CD4-positive, alpha-beta memory T cell (primary cell): ENCODE measurements around the gene ELP5. TPM values are rescaled to one million over a fixed set of nuclear protein-coding genes. Genes with fewer than 3 reads are reported as not detected.
A peak's percentile ranks its signal among the peaks of the same experiment; 100 is the strongest.

Experiments used
- CTCF ChIA-PET: fragments of 350-600 bp; sonication (Branson Sonifier 250); formaldehyde crosslinking; loops from one replicate; lab custom pipeline; 2021; ENCODE audit warnings: inconsistent platforms; ENCODE audit not compliant: partially characterized antibody; lab: Charles Lee
- POLR2A ChIA-PET: fragments of 350-600 bp; sonication (Branson Sonifier 250); formaldehyde crosslinking; loops from one replicate; lab custom pipeline; 2021; ENCODE audit not compliant: partially characterized antibody; lab: Charles Lee
- DNase-seq, 5 donors: peaks; one replicate each; pipeline versions ENCODE4 v3.0.0 to v3.0.0-alpha.2; 2020 to 2022; ENCODE audit warnings: mixed read lengths in 1 of 5
- H3K27ac ChIP-seq: one replicate; pipeline ENCODE4 v1.7.0; 2013; ENCODE audit warnings: low read depth, low read length
- H3K27me3 ChIP-seq: 2 replicates; pipeline ENCODE4 v1.7.0; 2013; ENCODE audit warnings: mild to moderate bottlenecking, low read length, moderate library complexity; ENCODE audit not compliant: insufficient read depth
- H3K36me3 ChIP-seq: 2 replicates; pipeline ENCODE4 v1.7.0; 2013; ENCODE audit warnings: mild to moderate bottlenecking, low read length, moderate library complexity; ENCODE audit not compliant: insufficient read depth
- H3K4me1 ChIP-seq: 2 replicates; pipeline ENCODE4 v1.7.0; 2013; ENCODE audit warnings: mild to moderate bottlenecking, low read length, moderate library complexity; ENCODE audit not compliant: insufficient read depth
- H3K4me3 ChIP-seq, 2 donors: one replicate each; pipeline ENCODE4 v1.7.0; 2013; ENCODE audit warnings: low read length in 2 of 2, mild to moderate bottlenecking in 1 of 2
- H3K9me3 ChIP-seq, 2 donors: one replicate each; pipeline ENCODE4 v1.7.0; 2013; ENCODE audit warnings: low read length in 2 of 2, control low read depth in 1 of 2; ENCODE audit not compliant: control insufficient read depth in 1 of 2
- H3K27ac Mint-ChIP-seq, 7 donors: one replicate each; pipeline ENCODE4 v1.8.0; 2020 to 2021; ENCODE audit warnings: mixed read lengths in 7 of 7, mild to moderate bottlenecking in 6 of 7, inconsistent platforms in 3 of 7, moderate library complexity in 3 of 7
- H3K27me3 Mint-ChIP-seq, 2 donors: one replicate each; pipeline ENCODE4 v1.8.0; 2020 to 2021; ENCODE audit warnings: mixed read lengths in 2 of 2
- H3K36me3 Mint-ChIP-seq, 2 donors: one replicate each; pipeline ENCODE4 v1.8.0; 2020 to 2021; ENCODE audit warnings: mixed read lengths in 2 of 2, inconsistent platforms in 1 of 2, mild to moderate bottlenecking in 1 of 2
- H3K4me1 Mint-ChIP-seq, 4 donors: one replicate each; pipeline ENCODE4 v1.8.0; 2020 to 2021; ENCODE audit warnings: mixed read lengths in 4 of 4, mild to moderate bottlenecking in 1 of 4
- H3K4me3 Mint-ChIP-seq, 8 donors: one replicate each; pipeline ENCODE4 v1.8.0; 2020 to 2021; ENCODE audit warnings: mixed read lengths in 8 of 8, mild to moderate bottlenecking in 7 of 8, moderate library complexity in 6 of 8, inconsistent platforms in 3 of 8
- H3K9me3 Mint-ChIP-seq, 8 donors: one replicate each; pipeline ENCODE4 v1.8.0; 2020 to 2021; ENCODE audit warnings: mixed read lengths in 8 of 8, mild to moderate bottlenecking in 5 of 8, inconsistent platforms in 3 of 8, moderate library complexity in 1 of 8
- intact Hi-C: fragments of 100-400 bp; cut with micrococcal nuclease; formaldehyde crosslinking; loops from one replicate; pipeline ENCODE4 v1.15.1; 2023
- polyA plus RNA-seq, 2 donors: library from polyadenylated mRNA; unstranded; fragments of 300-500 nt; fragmentation: Illumina TruSeq; gene quantifications; one replicate each; pipeline ENCODE4 v1.2.3, GENCODE V29; 2021
- total RNA-seq, 2 experiments: library from RNA; stranded (reverse); gene quantifications; one replicate each; pipeline ENCODE4 v1.2.3, GENCODE V29; 2021

Gene ELP5
- total and polyA plus RNA-seq, 4 experiments from 2014 or later, result 29.8 to 71.3 (median 49.4) TPM

- Histone ChIP-seq H3K36me3 (no peaks in the 10 kb centered on the region), H3K9me3 (no peaks in the 10 kb centered on the region), H3K27ac (peak within 1 kb of the TSS; percentile 41), H3K4me3 (peak within 1 kb of the TSS; percentile 23 to 58), H3K27me3 (peaks cover 10% of the 10 kb centered on the region), H3K4me1 (peaks cover 25% of the 10 kb centered on the region)
- H3K4me3 Mint-ChIP-seq, result peak within 1 kb of the TSS; percentile 77 to 90 (median 82)
- peak within 1 kb of the TSS; percentile 36 to 84 (median 66) for H3K27ac Mint-ChIP-seq
- ChIA-PET POLR2A (interaction anchor here (0.7 to 3.6 kb wide), 13 partner anchors 15 to 405 kb away, joined by 3 to 15 read pairs (median 3); partner anchors contain the start of genes ACAP1, CLDN7 and TMEM102), CTCF (interaction anchor here (0.7 to 2.8 kb wide), 11 partner anchors 10 to 279 kb away, joined by 3 to 26 read pairs (median 3); no protein-coding TSS in a partner anchor)
- peaks cover 4 to 28% (median 18%) of the 10 kb centered on the region in 4 donors for H3K4me1 Mint-ChIP-seq
- DNase-seq, result peak; percentile 67 to 81 (median 69)
- H3K36me3 Mint-ChIP-seq, result no peaks in the 10 kb centered on the region
- peaks cover 17 to 23% of the 10 kb centered on the region in 2 donors for H3K27me3 Mint-ChIP-seq
- intact Hi-C loops, result loop anchor here (2.0 to 5.0 kb wide), 2 partner anchors 61 to 234 kb away; no protein-coding TSS in a partner anchor
- no peaks in the 10 kb centered on the region for H3K9me3 Mint-ChIP-seq
These were observed 29.3 kb downstream of the ELP5 start, which contains the start of gene SLC2A4 for GRCh38 chr17:7281074-7281952. Gene SLC2A4, plus strand, starts transcription at chr17:7281718. Its CDS starts 217 bp downstream, at chr17:7281935.

GRCh38 chr17:7281953-7282751 lies 30.1 kb downstream of the ELP5 start:
- DNase-seq, result no peak
- Histone ChIP-seq H3K27me3 (peaks cover 10% of the 10 kb centered on the region), H3K36me3 (no peaks in the 10 kb centered on the region), H3K9me3 (no peaks in the 10 kb centered on the region), H3K4me1 (peaks cover 25% of the 10 kb centered on the region), H3K4me3 (peak overlapping the region in 1 of 2 donors; percentile 58), H3K27ac (no peak overlapping the region)
- POLR2A ChIA-PET, result interaction anchor here (0.7 to 3.6 kb wide), 10 partner anchors 14 to 404 kb away, joined by 3 to 15 read pairs (median 3); partner anchors contain the start of gene TMEM102
- Mint-ChIP-seq H3K27me3 (peaks cover 19 to 24% of the 10 kb centered on the region in 2 donors), H3K4me3 (peak overlapping the region; percentile 30 to 84 (median 78)), H3K4me1 (peaks cover 4 to 28% (median 18%) of the 10 kb centered on the region in 4 donors), H3K36me3 (no peaks in the 10 kb centered on the region), H3K9me3 (no peaks in the 10 kb centered on the region), H3K27ac (peak overlapping the region in 1 of 7 donors; percentile 84)
- intact Hi-C loops, result loop anchor here (2.0 to 5.0 kb wide), 2 partner anchors 61 to 235 kb away; no protein-coding TSS in a partner anchor
- CTCF ChIA-PET, result interaction anchor here (0.9 to 1.9 kb wide), 8 partner anchors 9 to 236 kb away, joined by 3 to 13 read pairs (median 4); partner anchors contain the start of gene ACAP1

- H3K4me1 ChIP-seq, result peaks cover 25% of the 10 kb centered on the region
- no peaks in the 10 kb centered on the region for H3K36me3 ChIP-seq
- CTCF ChIA-PET, result interaction anchor here (0.9 to 1.9 kb wide), 7 partner anchors 8 to 146 kb away, joined by 3 to 13 read pairs (median 3); partner anchors contain the start of gene ACAP1
- H3K27ac ChIP-seq, result no peak overlapping the region
- Mint-ChIP-seq H3K9me3 (no peaks in the 10 kb centered on the region), H3K27me3 (peaks cover 19 to 24% of the 10 kb centered on the region in 2 donors), H3K4me3 (peak overlapping the region in 3 of 8 donors; percentile 30 to 36 (median 31)), H3K27ac (peak overlapping the region in 2 of 7 donors; percentile 19 to 51), H3K36me3 (no peaks in the 10 kb centered on the region), H3K4me1 (peaks cover 4 to 28% (median 18%) of the 10 kb centered on the region in 4 donors)
- intact Hi-C loops, result loop anchor here (5.0 kb wide), 1 partner anchor 236 kb away; no protein-coding TSS in a partner anchor
- H3K9me3 ChIP-seq, result no peaks in the 10 kb centered on the region
- peaks cover 10% of the 10 kb centered on the region for H3K27me3 ChIP-seq
- no peak for DNase-seq
- no peak overlapping the region for H3K4me3 ChIP-seq
- POLR2A ChIA-PET, result interaction anchor here (0.8 to 3.6 kb wide), 5 partner anchors 13 to 237 kb away, joined by 3 to 15 read pairs (median 3); no protein-coding TSS in a partner anchor
These were observed 30.8 kb downstream of the ELP5 start for GRCh38 chr17:7282752-7283321.

GRCh38 chr17:7283471-7284216 lies 31.6 kb downstream of the ELP5 start:
- Mint-ChIP-seq H3K9me3 (no peaks in the 10 kb centered on the region), H3K27ac (no peak overlapping the region), H3K4me1 (peaks cover 4 to 28% (median 18%) of the 10 kb centered on the region in 4 donors), H3K36me3 (no peaks in the 10 kb centered on the region), H3K27me3 (peaks cover 19 to 24% of the 10 kb centered on the region in 2 donors), H3K4me3 (no peak overlapping the region)
- ChIA-PET POLR2A (interaction anchor here (3.6 kb wide), 1 partner anchor 12 kb away, joined by 15 read pairs; no protein-coding TSS in a partner anchor), CTCF (interaction anchor here (1.1 to 1.9 kb wide), 4 partner anchors 12 to 54 kb away, joined by 3 to 13 read pairs (median 4); no protein-coding TSS in a partner anchor)
- peaks cover 10% of the 10 kb centered on the region for H3K27me3 ChIP-seq
- H3K4me3 ChIP-seq, result no peak overlapping the region
- no peaks in the 10 kb centered on the region for H3K9me3 ChIP-seq
- DNase-seq, result no peak
- H3K27ac ChIP-seq, result no peak overlapping the region
- no peaks in the 10 kb centered on the region for H3K36me3 ChIP-seq
- peaks cover 25% of the 10 kb centered on the region for H3K4me1 ChIP-seq
- intact Hi-C loops, result loop anchor here (5.0 kb wide), 1 partner anchor 236 kb away; no protein-coding TSS in a partner anchor

- ChIA-PET POLR2A (interaction anchor here (0.7 to 1.2 kb wide), 2 partner anchors 24 to 45 kb away, joined by 3 read pairs; no protein-coding TSS in a partner anchor), CTCF (interaction anchor here (0.9 to 3.7 kb wide), 3 partner anchors 11 to 237 kb away, joined by 3 to 15 read pairs (median 4); no protein-coding TSS in a partner anchor)
- intact Hi-C loops, result loop anchor here (5.0 kb wide), 1 partner anchor 238 kb away; no protein-coding TSS in a partner anchor
These were observed 32.9 kb downstream of the ELP5 start for GRCh38 chr17:7284911-7285310.

More at GRCh38 chr17:7284911-7285310, 32.9 kb downstream of the ELP5 start:
- Mint-ChIP-seq H3K9me3 (no peaks in the 10 kb centered on the region), H3K27me3 (peaks cover 19 to 24% of the 10 kb centered on the region in 2 donors), H3K27ac (no peak overlapping the region), H3K4me1 (peaks cover 4 to 26% (median 18%) of the 10 kb centered on the region in 4 donors), H3K36me3 (no peaks in the 10 kb centered on the region), H3K4me3 (no peak overlapping the region)
- peaks cover 25% of the 10 kb centered on the region for H3K4me1 ChIP-seq
- DNase-seq, result no peak
- H3K27me3 ChIP-seq, result peaks cover 10% of the 10 kb centered on the region
- H3K27ac ChIP-seq, result no peak overlapping the region
- H3K36me3 ChIP-seq, result no peaks in the 10 kb centered on the region
- no peak overlapping the region for H3K4me3 ChIP-seq
- no peaks in the 10 kb centered on the region for H3K9me3 ChIP-seq
